OCI-M1 (cell line): ENCODE measurements around the gene MRPL33.
"Not testable (repeated sequence)": the region's sequence is repeated elsewhere in the genome, so short reads cannot be mapped to it uniquely, and the experiment has no call there.

ENCODE experiments used
- DNase-seq: peaks from one replicate; lab custom pipeline; 2025; lab: John Stamatoyannopoulos, UW

MRPL33 gene

DNA sequence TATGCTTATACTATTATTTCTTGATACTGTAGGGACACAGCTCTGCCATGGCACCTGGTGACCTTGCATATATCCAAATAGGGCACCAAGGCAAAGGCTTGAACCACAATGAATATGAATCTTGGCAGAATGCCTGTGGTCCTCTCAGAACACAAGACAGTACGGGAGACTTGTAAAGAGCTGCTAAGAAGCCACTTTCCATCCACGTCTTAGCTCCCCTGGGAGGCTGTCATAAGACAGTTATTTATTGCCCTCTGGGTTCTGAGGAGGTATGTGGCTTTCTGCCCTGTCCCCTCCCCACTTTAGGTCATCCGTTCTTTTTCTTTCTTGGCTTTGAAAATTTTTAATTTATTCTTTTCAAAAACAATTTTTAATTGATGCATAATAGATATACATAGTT is 29.8 kb upstream of the MRPL33 start:
- DNase-seq: no peak

DNA sequence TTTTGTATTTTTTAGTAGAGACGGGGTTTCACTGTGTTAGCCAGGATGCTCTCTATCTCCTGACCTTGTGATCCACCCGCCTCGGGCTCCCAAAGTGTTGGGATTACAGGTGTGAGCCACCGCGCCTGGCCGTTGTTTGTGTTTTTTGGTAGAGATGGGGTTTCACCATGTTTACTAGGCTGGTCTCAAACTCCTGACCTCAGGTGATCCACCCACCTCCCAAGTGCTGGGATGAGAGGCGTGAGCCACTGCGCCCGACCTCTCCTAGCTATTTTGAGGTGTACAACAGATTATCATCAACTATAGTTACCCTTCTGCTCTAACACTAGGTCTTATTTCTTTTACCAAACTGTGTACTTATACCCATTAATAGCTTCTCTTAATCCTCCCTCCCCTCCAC is 28.9 kb upstream of the MRPL33 start:
- no peak for DNase-seq

DNA sequence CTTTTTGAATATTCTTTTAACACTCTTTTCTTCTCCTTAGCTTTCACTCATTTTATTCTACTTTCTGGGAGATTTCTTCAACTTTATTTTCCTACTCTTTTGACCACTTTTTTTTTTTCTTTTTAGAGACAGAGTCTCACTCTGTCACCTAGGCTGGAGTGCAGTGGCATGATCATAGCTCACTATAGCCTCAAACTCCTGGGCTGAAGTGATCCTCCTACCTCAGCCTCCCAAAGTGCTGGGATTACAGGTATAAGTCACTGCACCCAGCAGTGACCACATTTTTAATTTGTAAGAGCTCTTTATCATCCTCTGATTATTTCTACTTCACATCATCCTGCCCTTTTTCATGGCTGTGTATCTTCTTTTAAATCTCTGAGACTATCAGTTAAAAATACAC is 26.0 kb upstream of the MRPL33 start:
- DNase-seq: not testable (repeated sequence)

DNA sequence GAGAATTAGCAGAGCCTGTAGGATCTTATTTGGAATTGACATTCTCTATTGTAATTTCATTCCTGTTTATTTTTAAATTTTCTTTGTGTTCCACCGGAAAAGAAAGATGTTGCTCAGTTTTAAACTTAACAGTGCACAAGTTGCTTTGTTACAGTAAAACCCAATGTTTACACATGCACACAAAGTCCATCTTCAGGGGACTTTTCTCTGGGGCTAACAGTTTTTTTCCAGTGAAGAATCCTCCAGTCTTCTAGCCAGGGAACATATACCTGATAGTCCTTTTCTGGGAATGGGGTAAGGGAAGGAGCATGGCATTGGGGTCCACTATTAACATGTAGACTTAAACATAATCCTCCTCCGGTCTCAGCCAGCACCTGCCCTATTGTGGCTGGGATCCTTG is 25.2 kb upstream of the MRPL33 start:
- DNase-seq: no peak

DNA sequence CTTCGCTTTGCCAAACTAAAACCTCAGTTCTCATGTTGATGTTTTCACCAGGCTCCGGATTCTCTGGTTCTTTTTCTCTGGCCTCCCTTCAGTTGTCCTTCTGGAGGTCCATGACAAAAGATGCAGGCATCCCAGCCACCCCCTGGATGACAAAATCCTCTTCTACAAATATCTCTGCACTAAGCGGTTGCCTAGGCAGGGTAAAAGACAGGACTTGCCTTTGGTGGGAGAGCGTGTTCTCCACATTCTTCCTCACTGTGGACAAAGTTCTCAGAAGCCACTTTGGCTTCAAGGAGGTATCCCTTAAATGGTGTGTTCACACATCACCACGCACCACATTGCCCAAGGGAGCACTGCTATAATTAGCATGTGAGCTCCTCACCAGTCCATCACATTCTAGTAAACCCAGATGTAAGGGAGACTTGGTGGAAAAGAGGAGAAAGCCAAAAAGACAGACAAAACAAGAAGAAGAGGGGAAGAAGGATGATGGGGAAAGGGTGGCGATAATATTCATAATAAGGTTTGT is 23.6 kb upstream of the MRPL33 start:
- DNase-seq: no peak

DNA sequence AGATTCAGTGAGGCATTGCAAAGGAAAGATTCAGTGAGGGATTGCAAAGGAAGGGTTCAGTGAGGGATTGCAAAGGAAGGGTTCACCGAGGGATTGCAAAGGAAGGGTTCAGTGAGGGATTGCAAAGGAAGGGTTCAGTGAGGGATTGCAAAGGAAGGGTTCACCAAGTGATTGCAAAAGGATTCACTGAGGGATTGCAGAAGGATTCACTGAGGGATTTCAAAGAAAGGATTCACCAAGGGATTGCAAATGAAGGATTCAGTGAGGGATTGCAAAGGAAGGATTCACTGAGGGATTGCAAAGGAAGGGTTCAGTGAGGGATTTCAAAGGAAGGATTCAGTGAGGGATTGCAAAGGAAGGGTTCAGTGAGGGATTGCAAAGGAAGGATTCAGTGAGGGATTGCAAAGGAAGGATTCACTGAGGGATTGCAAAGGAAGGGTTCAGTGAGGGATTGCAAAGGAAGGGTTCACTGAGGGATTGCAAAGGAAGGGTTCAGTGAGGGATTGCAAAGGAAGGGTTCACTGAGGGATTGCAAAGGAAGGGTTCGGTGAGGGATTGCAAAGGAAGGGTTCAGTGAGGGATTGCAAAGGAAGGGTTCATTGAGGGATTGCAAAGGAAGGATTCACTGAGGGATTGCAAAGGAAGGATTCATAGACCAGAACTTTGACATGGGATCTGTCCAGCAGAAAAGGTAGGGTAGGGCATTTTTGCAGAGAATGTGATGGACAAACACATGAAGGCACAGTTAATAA is 22.5 kb upstream of the MRPL33 start:
- not testable (repeated sequence) for DNase-seq

DNA sequence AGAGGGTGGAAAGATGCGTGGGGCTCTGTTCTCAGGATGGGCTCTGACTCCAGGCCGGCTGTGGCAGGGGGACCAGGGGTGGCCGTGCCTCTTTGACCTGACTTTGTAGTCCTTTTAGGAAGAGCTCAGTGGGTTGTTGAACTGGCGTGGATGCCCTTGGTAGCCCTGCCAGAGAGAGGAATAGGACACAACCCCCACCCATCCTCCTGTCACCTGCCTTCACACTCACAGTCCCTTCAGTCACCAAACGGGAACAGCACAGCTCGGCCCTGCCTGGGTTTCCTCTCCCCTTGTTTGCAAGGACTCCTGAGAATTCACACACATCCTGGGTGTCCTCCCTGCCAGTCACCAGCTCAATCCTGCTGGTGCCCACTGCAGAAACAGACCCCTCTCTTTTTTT is 20.1 kb upstream of the MRPL33 start:
- no peak for DNase-seq

DNA sequence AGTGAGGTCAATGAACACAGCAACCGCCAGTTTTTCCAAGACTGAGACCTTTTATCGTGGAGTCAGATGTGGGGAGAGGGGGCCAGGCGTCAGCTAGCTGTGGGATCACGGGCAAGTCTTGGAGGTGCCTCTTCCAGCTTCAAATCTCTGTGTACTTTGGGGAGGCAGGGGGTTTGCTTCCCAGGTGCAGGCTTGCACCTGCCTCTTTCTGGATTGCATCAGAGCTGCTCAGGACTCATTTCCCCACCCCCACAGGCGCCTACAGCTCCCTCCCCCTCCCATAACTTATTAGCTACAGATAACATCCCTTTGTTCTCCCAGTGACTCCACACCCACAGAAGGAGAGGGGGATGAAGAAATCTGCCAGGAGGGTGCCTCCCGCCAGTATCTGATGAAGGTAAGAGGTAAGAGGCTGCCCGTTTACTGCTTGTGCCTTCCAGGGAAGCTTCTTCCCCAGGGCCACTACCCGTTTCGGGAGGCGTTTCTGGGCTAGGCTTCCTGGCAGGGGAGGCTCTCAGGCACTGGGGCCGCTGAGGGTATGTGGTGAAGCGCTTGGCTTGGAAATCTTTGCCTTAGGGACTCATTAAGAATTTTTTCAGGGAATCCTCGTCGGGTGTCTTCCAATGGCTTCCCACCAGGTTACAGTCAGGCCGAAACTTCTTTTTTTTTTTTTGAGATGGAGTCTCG is 18.8 kb upstream of the MRPL33 start:
- peak; percentile 34 for DNase-seq

DNA sequence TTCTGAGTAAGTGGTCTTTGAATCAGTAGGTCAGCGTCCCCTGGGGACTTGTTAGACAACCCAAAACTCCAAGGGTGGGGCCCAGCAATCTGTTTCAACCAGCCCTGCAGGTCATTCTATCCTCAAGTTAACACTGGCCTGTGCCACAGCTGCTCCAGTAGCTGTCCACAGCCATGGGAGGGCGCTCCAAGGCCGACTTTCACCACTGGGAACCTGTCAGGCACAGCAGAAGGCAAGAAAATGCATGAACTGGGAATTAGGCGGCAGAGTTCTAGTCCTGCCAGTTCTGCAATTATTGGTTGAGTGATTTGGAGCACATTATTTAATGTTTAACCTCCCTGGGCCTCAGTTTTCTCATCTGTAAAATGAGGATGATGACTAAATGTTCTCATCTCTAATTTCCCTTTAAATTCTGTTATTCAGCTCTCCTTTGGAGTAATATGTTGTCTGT is 17.4 kb upstream of the MRPL33 start:
- DNase-seq: peak; percentile 89

DNA sequence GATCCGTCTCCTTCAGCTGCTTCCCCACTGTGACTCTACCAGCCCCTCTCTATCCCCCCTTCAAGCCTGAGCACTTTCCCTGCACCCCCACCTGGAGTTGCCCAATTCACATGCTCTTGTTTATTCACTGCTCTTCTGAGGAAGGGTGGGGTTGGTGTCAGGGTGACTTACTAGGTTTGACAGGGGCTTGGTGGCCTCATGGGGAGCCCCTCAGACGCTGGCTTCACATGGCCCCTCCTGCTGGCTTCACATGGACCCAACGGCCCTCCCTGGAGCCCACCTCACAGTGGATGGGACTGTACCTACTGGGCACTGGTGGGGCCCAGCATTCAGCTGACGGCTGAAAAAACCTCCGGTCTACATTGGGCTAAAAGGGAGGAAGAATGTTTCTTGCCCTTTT is 16.7 kb upstream of the MRPL33 start:
- no peak for DNase-seq

DNA sequence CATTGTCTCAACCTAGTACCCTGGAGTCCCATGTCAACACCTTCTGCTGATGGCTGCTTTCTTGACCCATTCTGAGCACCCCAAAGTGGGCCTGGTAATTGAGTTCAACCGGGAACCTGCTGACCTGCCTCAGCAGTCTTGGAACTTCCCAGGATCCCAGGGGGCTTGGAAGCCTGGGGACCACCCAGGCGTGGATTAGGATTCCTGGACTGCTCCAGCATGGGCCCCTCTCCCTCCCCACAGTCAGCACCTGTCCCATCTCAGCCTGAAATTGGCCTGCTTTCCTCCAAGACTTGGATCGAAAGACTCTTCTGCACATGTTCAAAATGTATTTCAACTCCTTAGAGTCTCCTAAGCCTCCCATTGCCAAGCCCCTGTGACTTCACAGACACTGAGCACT is 15.4 kb upstream of the MRPL33 start:
- DNase-seq: no peak

DNA sequence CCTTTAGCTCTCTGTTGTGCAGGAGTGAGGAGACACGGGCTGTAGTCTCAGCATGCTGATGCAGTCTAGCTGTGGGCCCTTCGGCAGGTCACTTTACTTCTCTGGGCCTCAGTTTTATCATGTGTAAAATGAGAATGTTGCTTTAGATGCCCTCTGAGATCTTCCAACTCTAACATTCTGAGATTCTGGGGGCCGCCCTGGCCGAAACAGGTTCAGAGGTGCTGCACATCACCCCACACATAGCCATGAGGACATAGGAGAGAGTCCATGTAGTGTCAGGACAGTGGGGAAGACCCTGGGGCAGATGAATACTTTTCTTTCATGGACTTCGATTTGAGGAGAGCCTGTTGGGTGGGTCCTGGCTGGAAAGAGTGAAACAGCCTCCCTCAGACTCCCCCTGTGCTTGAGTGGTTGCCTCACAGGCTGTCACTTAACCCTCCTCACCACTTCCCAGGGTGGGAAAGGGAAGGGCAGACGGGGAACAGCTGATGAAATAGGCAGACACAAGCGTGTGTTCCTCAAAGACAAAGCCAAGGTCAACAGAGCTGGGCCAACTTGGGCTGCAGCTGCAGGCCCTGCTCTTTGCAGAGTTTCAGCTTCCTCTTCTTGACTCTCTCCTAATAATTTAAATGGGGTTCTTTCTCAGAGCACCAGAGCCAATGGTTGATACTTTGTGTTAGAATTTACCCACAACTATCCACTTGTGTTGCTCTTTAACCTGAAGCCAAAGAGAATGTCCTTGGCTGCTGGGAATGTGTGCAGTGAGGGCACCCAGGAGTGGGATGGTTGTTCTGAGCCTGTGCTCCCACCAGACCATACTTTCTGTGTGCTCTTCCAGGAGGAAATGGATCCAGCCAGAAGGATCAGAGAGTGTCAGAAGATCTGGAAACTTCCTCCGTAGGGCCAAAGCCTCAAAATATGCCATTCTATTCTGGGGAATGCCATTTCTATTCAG is 14.7 kb upstream of the MRPL33 start:
- DNase-seq: peak; percentile 70

DNA sequence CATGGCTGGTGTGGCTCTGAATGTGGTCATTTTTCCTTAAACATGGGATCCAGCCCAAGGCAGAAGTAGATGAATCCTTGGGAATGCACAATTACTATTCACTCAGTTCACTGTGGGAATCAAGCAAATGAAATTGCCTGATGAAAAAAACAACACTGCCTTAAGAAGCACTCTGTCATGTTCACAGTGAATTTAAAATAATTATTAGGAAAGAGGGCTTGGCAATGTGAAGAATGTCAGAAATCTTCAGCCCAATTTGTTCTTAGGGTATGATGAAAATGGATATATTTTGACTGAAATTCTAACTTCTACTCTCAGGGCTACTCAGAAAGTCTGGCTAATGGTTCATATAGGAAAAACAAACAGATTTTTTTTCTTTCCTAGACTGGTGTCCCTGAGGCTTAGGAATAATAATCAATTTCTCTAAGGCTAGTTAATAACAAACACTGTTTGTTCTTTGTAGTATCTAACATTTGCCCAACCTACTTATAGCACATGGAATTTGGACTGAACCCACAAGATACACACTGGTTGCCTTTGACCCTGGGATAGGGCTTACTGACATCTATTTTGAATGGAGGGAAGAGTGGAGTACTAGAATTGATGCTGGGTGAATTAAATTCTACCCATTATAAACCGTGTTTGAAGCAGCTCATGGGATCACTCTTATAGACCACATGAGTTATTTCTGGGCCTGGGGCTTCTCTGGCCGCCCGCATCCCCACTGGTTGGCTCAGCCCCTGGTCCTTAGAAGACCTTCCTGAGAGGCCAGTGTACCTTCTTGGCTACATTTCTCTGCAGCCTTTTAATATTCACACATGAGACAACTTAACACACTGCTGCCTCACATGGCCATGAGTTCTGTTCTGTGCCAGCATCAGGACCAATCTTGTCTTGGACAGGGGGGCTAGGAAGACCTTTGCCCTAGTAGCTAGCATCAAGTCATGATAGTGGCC is 8.3 kb upstream of the MRPL33 start:
- no peak for DNase-seq

DNA sequence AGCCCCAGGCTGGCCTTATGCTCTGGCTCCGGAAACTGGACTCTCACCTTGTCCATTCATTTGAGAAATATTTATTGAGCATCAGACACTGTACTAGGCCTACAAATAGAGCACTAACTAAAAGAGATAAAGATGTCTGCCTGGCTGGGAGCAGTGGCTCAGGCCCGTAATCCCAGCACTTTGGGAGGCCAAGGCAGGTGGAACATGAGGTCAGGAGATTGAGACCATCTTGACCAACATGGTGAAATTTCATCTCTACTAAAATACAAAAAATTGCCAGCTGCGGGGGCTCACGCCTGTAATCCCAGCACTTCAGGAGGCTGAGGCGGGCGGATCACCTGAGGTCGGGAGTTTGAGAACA is 7.6 kb upstream of the MRPL33 start:
- no peak for DNase-seq

DNA sequence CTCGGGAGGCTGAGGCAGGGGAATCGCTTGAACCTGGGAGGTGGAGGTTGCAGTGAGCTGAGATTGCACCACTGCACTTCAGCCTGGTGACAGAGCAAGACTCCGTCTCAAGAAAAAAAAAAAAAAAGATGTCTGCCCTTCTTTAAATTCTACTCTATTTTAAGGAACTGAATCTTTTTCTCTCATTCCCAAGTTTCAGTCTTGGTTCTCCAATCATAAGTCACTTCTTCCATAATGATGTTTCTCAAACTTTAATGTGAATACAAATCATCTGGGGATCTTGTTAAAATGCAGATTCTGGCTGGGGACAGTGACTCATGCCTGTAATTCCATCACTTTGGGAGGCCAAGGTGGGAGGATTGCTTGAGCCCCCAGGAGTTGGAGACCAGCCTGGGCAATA is 7.0 kb upstream of the MRPL33 start:
- DNase-seq: not testable (repeated sequence)

DNA sequence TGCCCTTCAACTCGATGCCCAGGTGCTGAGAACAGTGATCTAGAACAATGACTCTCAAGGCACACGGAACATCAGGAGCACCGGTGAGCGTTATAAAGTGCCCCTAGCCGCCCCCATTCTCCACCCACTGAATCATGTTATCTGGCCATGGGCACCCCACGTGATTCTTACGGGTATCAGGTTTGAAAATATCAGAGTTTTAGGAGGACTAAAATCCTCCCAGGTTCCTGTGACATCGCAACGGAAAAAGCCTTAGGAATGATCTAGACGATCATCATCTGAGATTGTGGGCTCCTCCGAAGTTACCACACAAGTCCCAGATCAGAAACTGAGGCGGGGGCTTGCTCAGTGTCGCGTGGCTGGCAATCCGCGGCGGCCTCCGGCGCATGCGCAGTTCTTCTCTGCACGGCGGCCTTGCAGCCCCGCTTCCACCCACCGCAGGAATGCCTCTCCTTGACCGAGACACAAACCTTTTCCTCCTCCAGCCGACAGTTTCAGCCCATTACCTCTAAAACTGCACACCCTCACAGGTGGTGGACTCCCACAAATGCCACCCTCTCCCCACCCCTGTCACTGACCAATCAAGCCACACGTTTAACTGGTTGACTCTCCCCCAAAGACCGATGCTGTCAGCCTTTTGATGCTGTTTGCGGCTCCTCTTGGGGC is 5.8 kb upstream of the MRPL33 start:
- no peak for DNase-seq

DNA sequence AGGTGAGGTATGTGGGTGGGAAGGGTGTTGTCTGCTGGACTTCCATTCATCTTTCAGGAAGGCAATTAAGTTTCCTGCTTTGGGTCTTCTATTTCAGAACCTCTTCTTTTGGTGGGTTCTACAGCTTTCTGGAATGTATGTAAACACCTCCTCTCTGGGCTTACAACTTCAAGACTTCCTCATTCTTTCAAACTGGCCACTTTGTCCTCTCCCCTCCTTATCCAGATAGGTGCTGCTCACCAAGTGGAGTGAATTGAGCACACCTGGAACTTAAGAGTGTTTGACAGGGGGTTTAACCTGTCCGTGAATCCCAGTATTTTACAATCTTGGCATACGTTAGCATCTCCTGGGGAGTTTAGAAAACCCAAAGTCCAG is 5.2 kb upstream of the MRPL33 start:
- DNase-seq: no peak

DNA sequence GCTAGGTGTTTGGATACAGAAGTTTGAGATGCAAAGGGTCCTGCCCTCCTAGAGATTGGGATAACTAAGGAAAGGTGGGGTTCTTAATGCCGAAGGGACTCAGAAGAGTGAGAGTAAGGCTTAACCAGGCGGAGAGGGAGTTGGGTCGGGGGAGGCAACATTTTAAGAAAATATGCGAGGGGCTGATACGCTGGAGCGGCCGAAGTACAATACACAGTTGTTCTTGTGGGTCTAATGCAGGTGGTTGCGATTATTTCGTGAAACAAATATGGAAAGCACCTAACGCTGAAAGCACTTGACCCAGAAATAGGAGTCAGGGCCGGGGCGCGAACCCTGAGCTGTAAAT is 344 bp upstream of the MRPL33 start:
- no peak for DNase-seq

DNA sequence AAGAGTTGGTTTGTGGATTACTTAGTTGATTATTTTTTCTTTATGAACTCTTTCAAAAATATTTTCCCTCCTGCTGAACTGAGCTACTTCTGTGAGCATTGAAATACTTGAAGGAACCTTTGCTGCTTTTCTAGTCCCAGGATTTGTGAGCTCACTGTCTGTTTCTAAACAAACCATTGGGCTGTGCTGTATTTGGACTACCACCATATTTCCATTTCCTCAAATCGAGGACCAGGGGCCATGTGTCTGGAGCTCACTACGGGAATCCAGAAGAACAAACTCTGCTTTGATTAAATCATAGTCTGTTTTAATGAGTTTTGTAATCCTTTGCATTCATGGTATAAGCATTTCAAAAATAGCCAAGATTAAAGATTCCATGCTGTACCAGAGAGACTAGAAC is 1.3 kb downstream of the MRPL33 start:
- no peak for DNase-seq

DNA sequence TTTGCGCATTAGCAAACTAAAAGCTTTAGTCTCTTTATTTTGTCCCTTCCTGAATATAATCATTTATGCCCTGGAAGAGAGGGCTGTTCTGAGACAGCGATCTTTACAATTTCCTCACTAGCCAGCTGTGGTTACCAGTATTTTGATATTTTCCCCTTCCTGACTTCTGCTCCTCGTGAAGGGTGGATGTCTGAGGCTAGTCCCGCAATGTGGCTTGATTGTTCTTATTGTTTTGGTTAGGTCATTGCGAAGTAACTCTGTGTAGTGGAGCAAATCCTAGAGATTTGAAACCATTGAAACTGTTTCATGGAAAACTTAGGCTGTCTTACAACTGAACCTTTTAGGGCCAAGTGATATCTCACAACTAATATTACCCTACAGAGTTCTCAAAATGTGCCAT is 2.4 kb downstream of the MRPL33 start:
- no peak for DNase-seq

DNA sequence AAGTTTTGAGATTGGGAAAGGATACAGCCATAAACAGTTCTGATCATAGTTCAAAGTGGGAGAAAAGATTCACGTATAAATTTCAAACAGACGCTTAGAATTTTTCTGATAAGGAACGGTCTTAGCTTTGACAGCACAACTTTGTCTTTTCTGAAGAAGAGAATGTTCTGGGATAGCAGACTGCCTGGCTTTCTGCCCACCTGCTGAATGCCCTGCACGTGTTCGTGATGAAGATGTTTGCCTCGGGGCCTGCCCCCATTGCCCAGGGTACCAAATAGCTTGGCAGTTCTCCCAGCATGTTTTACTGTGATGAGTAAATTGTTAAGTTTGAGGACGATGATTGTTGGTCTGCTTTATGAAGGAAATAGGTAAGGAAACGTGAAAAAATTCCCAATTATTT is 4.6 kb downstream of the MRPL33 start:
- no peak for DNase-seq
